EH (cell line): Measurements from ENCODE around the gene ANKFY1.
A peak's percentile ranks its signal among the peaks of the same experiment; 100 is the strongest.
"Not testable (repeated sequence)": the region's sequence is repeated elsewhere in the genome, so short reads cannot be mapped to it uniquely, and the experiment has no call there.

Experiments
- DNase-seq: peaks from one replicate; pipeline ENCODE4 v3.0.0-alpha.2; 2015; ENCODE audit warnings: low read depth

ANKFY1 gene

GRCh38 chr17:4155980-4156620 lies 107.7 kb downstream of the ANKFY1 start:
- DNase-seq: no peak

- DNase-seq: peak; percentile 48
Measured at GRCh38 chr17:4154201-4154600, 109.6 kb downstream of the ANKFY1 start.

- DNase-seq: peak; percentile 89
Measured at GRCh38 chr17:4152471-4152870, 111.3 kb downstream of the ANKFY1 start.

GRCh38 chr17:4150096-4150495 lies 113.7 kb downstream of the ANKFY1 start:
- DNase-seq: no peak

GRCh38 chr17:4148611-4149308 lies 115.0 kb downstream of the ANKFY1 start:
- no peak for DNase-seq

- no peak for DNase-seq
Measured at GRCh38 chr17:4147751-4148310, 115.9 kb downstream of the ANKFY1 start.

- DNase-seq: no peak
Measured at GRCh38 chr17:4146641-4147040, 117.1 kb downstream of the ANKFY1 start.

GRCh38 chr17:4144422-4144747 lies 119.4 kb downstream of the ANKFY1 start:
- no peak for DNase-seq

GRCh38 chr17:4143563-4144421 lies 120.0 kb downstream of the ANKFY1 start:
- DNase-seq: peak; percentile 91

- DNase-seq: peak; percentile 46
Measured at GRCh38 chr17:4142107-4142900, 121.5 kb downstream of the ANKFY1 start.

- no peak for DNase-seq
Measured at GRCh38 chr17:4140125-4140524, 123.7 kb downstream of the ANKFY1 start.

- DNase-seq: not testable (repeated sequence)
Measured at GRCh38 chr17:4138906-4139526, 124.8 kb downstream of the ANKFY1 start.

GRCh38 chr17:4136373-4136772 lies 127.4 kb downstream of the ANKFY1 start:
- DNase-seq: no peak

- DNase-seq: no peak
Measured at GRCh38 chr17:4135489-4135888, 128.3 kb downstream of the ANKFY1 start.

- DNase-seq: no peak
Measured at GRCh38 chr17:4134721-4135120, 129.1 kb downstream of the ANKFY1 start.

GRCh38 chr17:4130715-4131114 lies 133.1 kb downstream of the ANKFY1 start:
- peak; percentile 12 for DNase-seq

- no peak for DNase-seq
Measured at GRCh38 chr17:4127555-4127954, 136.2 kb downstream of the ANKFY1 start.

GRCh38 chr17:4125552-4125951 lies 138.2 kb downstream of the ANKFY1 start:
- no peak for DNase-seq

- no peak for DNase-seq
Measured at GRCh38 chr17:4124999-4125398, 138.8 kb downstream of the ANKFY1 start.

- no peak for DNase-seq
Measured at GRCh38 chr17:4120332-4120731, 143.4 kb downstream of the ANKFY1 start.

GRCh38 chr17:4119299-4119698 lies 144.5 kb downstream of the ANKFY1 start:
- DNase-seq: no peak
